Retinal pigment epithelial cell (primary cell): ENCODE measurements around the gene TPSD1.

Source experiments
- DNase-seq: peaks from one replicate; pipeline ENCODE4 v3.0.0-alpha.2; 2010; ENCODE audit warnings: low read depth
- H3K4me3 ChIP-seq: 2 replicates; pipeline ENCODE4 v1.5.1; 2011; ENCODE audit warnings: mild to moderate bottlenecking, low read length, control low read depth, moderate library complexity
- TF ChIP-seq, protein P1 (sequence below): conservative IDR thresholded peaks from 2 replicates; pipeline ENCODE4 v1.5.1; 2011; ENCODE audit warnings: low read depth, low read length, control low read depth, inconsistent platforms

TPSD1 gene

DNA sequence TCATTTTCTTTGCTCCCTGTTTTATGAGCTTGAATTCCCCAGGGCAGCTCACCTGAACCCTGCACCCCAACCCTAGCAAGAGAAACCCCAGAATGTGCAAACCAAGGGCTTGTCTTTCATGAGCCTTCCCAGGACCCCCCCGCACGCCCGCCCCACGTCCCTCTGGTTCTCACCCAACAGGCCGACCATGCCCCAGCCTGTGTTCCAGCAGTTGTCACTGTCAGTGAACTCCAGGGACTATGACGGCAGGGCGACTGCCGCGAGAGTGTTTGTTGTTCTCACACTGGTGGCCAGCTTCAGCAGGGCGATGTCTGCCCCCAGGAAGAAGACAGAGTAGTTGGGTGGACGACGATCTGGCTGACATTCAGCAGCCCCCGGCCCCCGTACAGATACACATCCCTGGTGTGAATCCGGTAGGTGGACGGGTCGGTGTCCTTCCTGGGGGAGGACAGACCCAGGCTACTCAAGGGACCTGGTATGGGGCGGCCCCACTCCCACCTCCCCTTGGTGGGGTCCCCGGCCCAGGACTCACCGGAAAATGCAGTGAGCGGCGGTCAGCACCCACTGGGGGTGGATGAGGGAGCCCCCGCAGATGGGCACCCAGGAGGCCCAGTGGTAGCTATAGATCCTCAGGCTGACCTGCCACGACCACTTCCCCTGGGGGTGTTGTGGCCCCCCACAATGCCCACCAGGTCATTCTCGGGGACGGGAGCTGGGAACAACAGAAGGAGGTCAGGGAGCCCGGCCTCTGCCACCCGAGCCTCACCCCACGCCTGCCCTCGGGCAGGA, 20.1 kb downstream of the TPSD1 start:
- DNase-seq = no peak
- no peak overlapping the region for H3K4me3 ChIP-seq
- TF ChIP-seq, protein P1, sequence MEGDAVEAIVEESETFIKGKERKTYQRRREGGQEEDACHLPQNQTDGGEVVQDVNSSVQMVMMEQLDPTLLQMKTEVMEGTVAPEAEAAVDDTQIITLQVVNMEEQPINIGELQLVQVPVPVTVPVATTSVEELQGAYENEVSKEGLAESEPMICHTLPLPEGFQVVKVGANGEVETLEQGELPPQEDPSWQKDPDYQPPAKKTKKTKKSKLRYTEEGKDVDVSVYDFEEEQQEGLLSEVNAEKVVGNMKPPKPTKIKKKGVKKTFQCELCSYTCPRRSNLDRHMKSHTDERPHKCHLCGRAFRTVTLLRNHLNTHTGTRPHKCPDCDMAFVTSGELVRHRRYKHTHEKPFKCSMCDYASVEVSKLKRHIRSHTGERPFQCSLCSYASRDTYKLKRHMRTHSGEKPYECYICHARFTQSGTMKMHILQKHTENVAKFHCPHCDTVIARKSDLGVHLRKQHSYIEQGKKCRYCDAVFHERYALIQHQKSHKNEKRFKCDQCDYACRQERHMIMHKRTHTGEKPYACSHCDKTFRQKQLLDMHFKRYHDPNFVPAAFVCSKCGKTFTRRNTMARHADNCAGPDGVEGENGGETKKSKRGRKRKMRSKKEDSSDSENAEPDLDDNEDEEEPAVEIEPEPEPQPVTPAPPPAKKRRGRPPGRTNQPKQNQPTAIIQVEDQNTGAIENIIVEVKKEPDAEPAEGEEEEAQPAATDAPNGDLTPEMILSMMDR = no peak

DNA sequence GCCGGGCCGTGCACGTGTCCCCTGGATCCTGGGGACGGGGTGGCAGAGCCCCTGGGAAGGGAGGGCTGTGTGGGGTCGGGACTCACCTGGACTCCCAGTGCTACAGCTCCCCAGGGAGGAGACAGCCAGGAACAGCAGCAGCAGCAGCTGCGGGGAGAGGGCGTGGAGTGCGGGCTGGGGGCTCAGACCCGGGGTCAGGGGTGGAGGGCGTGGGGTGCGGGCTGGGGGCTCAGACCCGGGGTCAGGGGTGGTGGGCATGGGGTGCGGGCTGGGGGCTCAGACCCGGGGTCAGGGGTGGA, 20.7 kb downstream of the TPSD1 start:
- TF ChIP-seq, protein P1 = no peak
- DNase-seq = no peak
- no peak overlapping the region for H3K4me3 ChIP-seq

DNA sequence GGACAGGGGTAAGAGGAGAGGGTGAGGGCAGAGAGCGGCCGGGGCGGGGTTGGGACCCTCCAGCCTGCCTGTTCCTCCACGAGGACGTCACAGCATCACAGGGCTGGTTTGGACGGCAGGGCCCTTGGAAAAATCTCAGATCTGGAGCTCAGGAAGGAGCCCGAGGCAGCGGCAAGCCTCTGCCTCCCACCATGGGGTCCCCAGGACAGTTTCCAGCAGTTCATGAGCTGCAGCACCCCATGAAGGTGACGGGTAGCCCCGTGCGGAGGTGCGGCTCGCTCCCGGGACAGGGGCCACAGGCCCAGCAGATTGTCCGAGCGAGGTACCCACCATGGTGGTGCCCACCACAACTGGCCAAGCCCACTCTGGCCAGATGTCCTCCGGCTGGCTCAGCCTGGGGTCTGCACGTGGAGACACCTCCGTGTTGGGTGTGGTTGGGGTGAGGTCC, 21.3 kb downstream of the TPSD1 start:
- DNase-seq = no peak
- no peak overlapping the region for H3K4me3 ChIP-seq
- TF ChIP-seq, protein P1 = no peak

DNA sequence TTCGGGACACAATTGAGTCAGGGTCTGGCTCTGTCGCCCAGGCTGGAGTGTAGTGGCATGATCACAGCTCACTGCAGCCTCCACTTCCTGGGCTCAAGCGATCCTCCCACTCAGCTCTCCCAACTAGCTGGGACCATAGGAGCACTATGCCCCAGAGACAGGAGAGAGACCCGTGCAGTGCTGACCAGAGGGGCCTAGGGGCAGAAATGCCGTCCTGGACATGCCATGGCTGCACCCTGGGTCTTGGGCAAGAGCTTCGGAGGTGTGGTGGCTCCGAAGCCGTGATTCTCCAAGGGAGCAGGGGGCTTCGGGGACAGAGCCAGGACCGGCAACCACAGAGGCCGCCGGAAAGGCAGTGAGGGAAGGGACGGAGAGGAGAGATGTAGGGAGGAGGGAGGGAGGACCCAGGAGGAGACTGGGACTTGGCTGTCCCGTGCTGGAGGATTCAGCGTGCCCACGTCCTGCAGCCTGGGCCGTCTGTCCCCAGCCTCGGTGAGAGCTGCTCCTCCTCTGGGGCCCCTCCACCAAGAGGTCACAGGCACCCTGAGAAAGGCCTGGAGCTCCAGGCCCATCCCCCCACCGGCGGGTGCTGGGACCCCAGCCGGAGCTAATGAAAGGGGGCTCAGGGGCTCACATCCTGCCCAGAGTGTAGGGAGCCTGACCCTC, 21.9 kb downstream of the TPSD1 start:
- H3K4me3 ChIP-seq = no peak overlapping the region
- no peak for DNase-seq
- TF ChIP-seq, protein P1 = no peak

DNA sequence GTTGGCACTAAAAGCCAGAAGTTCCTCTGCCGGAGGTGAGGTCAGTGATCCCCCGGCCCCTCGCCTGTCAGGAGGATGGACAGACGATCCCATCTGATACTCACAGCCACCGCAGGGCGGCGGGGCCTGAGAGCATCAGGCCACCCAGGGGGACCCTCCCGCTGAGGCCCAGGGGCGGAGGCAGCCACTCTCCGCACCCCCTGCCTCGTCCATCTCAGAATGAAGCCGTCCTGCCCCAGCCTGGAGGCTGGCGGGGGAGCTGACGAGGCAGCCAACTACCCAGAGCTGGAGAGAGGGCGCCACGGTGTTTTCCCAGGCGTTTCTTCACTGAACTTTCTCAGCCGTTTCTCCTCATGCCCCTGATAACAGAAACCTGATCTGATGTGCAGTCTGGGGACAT, 22.6 kb downstream of the TPSD1 start:
- no peak for DNase-seq
- H3K4me3 ChIP-seq = no peak overlapping the region
- TF ChIP-seq, protein P1 = no peak

DNA sequence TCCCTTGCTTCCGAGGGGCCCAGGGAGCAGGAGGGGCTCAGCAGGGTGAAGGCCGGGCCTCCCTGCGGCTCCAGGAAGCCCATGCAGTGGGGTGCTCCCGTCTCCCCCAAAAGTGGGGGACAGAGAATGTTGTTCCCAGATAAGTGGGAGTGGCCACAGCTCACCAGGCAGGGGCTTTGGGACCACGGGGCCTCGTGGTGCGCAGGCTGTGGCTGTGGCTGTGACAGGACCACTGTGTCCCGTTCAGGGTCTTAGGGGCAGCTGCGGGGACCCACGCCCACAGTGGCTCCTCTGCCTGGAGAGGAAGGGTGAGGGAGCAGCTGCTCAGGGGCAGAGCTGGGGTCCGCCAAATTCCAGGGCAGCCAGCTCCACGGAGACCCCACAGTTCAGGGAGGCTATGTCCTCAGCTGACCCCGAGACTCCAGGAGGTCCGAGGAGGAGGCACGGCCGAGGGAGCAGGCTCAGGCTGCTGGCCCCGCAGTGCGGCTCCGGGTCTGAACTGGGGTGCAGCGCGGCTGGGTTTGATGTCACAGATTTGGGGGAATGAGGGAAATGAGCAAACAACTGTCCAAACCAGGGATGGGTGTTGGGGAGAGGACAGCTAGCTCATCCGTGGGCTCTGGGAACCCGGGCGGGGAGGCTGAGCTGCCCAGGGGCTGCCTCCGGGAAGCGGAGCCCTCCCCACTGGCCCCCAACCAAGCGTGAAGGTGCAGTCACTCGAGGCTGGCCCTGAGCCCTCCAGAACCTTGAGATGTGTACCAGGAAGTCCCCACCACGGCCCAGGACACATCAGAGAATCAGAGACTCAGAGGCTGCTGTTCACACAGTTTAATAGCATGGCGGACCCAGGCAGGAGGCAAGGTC, 23.4 kb downstream of the TPSD1 start:
- no peak for DNase-seq
- no peak overlapping the region for H3K4me3 ChIP-seq
- TF ChIP-seq, protein P1 = no peak
